ENCODE results near the gene ERG.

DNA sequence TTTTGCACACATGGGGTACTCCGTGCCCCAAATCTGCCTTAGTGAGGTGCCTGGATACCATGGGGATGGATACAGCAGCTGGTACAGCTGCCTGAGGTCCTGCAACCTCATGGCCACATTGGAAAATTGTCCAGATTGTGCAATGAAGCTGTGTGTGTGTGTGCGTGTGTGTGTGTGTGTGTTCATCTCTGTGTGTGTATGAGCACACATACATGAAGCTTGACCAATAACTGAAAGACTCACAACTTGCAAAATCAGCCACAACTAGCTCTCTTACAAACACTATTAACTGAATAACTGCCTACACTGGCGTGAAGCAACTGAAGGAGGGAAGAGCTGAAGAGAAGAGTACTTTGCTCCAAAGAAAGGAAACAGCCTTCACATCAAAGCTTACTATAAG lies 78.1 kb downstream of the ERG start:
- TF ChIP-seq, protein P1, sequence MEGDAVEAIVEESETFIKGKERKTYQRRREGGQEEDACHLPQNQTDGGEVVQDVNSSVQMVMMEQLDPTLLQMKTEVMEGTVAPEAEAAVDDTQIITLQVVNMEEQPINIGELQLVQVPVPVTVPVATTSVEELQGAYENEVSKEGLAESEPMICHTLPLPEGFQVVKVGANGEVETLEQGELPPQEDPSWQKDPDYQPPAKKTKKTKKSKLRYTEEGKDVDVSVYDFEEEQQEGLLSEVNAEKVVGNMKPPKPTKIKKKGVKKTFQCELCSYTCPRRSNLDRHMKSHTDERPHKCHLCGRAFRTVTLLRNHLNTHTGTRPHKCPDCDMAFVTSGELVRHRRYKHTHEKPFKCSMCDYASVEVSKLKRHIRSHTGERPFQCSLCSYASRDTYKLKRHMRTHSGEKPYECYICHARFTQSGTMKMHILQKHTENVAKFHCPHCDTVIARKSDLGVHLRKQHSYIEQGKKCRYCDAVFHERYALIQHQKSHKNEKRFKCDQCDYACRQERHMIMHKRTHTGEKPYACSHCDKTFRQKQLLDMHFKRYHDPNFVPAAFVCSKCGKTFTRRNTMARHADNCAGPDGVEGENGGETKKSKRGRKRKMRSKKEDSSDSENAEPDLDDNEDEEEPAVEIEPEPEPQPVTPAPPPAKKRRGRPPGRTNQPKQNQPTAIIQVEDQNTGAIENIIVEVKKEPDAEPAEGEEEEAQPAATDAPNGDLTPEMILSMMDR (conservative IDR thresholded peaks at IDR 0.05 in 1 of 2, IDR thresholded peaks at IDR 0.05 in 1 of 2; ENCODE audit: low read depth in 1 of 2, low read length in 2 of 2), result no peak
- TF ChIP-seq EZH2 (IDR thresholded peaks at IDR 0.05; ENCODE audit: low read length, missing control alignments), result no peak

Data from fibroblast of lung (primary cell).